ENCODE measurements around the gene ATP5ME.
"Not testable (repeated sequence)": the region's sequence is repeated elsewhere in the genome, so short reads cannot be mapped to it uniquely, and the experiment has no call there.

Gene ATP5ME

DNA sequence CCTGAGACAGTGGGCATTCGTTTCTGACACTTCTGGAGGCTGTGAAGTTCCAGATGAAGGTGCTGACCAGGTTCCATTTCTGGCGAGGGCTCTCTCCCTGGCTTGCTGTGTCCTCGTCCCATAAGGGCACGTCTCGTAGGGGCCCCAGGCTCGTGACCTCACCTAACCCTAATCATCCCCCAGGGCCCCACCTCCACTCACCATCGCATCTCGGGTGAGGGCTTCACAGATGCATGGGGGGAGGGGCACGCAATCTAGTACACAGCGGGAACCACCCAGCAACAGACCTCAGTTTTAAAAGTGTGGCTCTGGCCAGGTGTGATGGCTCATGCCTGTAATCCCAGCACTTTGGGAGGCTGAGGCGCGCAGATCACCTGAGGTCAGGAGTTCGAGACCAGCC, 26.6 kb downstream of the ATP5ME start:
- no peaks in the 10 kb centered on the region for H3K9me3 ChIP-seq (ENCODE audit: low read length)
- no peaks in the 10 kb centered on the region for H3K27me3 ChIP-seq (ENCODE audit: insufficient read depth, low read length)
- TF ChIP-seq CTCF (IDR thresholded peaks at IDR 0.05; ENCODE audit: low read length) (no peak), EZH2 (IDR thresholded peaks at IDR 0.05; ENCODE audit: borderline replicate concordance, low read length) (no peak)

GRCh38 chr4:646460-646859, 27.6 kb downstream of the ATP5ME start:
- no peaks in the 10 kb centered on the region for H3K9me2 ChIP-seq (ENCODE audit: low read depth, low read length)
- no peaks in the 10 kb centered on the region for H3K36me3 ChIP-seq (ENCODE audit: insufficient read depth, low read length)
- no peak overlapping the region for H3K4me2 ChIP-seq (ENCODE audit: low read length)
- H2AFZ ChIP-seq (ENCODE audit: low read length): no peak overlapping the region
- no peaks in the 10 kb centered on the region for H3F3A ChIP-seq (ENCODE audit: insufficient read depth, low read length)
- no peaks in the 10 kb centered on the region for H3K27me3 ChIP-seq (ENCODE audit: insufficient read depth, low read length)
- no peaks in the 10 kb centered on the region for H4K20me1 ChIP-seq (ENCODE audit: insufficient read depth, low read length)
- no peaks in the 10 kb centered on the region for H3K9me3 ChIP-seq (ENCODE audit: low read length)
- H3K27ac ChIP-seq (ENCODE audit: low read depth, low read length, poor library complexity, severe bottlenecking): no peak overlapping the region
- no peak for TF ChIP-seq EZH2 (IDR thresholded peaks at IDR 0.05; ENCODE audit: borderline replicate concordance, low read length)
- TF ChIP-seq CTCF (IDR thresholded peaks at IDR 0.05; ENCODE audit: low read length): no peak
- no peaks in the 10 kb centered on the region for H3K79me2 ChIP-seq (ENCODE audit: insufficient read depth, low read length)
- no peak overlapping the region for H3K9ac ChIP-seq (ENCODE audit: low read length)
- no peak overlapping the region for H3K4me3 ChIP-seq (ENCODE audit: low read depth, low read length, poor library complexity, severe bottlenecking)
- H3K4me1 ChIP-seq (ENCODE audit: insufficient read depth, low read length, severe bottlenecking): no peaks in the 10 kb centered on the region

More for the DNA sequence above, 26.6 kb downstream of the ATP5ME start:
- H3K9ac ChIP-seq (ENCODE audit: low read length): no peak overlapping the region
- H3K36me3 ChIP-seq (ENCODE audit: insufficient read depth, low read length): no peaks in the 10 kb centered on the region
- no peak overlapping the region for H3K4me3 ChIP-seq (ENCODE audit: low read depth, low read length, poor library complexity, severe bottlenecking)
- H3K27ac ChIP-seq (ENCODE audit: low read depth, low read length, poor library complexity, severe bottlenecking): no peak overlapping the region
- no peaks in the 10 kb centered on the region for H3F3A ChIP-seq (ENCODE audit: insufficient read depth, low read length)
- H3K4me1 ChIP-seq (ENCODE audit: insufficient read depth, low read length, severe bottlenecking): no peaks in the 10 kb centered on the region
- H4K20me1 ChIP-seq (ENCODE audit: insufficient read depth, low read length): no peaks in the 10 kb centered on the region
- H2AFZ ChIP-seq (ENCODE audit: low read length): no peak overlapping the region
- no peaks in the 10 kb centered on the region for H3K79me2 ChIP-seq (ENCODE audit: insufficient read depth, low read length)
- no peak overlapping the region for H3K4me2 ChIP-seq (ENCODE audit: low read length)
- no peaks in the 10 kb centered on the region for H3K9me2 ChIP-seq (ENCODE audit: low read depth, low read length)

DNA sequence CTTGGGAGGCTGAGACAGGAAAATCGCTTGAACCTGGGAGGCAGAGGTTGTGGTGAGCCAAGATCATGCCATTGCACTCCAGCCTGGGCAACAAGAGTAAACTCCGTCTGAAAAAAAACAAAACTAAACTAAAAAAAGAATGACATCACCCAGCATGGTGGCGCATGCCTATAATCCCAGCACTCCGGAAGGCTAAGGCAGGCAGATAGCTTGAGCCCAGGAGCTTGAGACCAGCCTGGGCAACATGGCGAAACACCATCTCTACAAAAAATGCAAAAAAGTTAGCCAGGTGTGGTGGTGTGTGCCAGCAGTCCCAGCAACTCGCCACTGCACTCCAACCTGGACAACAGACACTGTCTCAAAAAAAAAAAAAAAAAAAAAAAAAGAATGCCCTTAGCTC, 31.7 kb downstream of the ATP5ME start:
- not testable (repeated sequence) for H3K9me3 ChIP-seq (ENCODE audit: low read length); H3K79me2 ChIP-seq (ENCODE audit: insufficient read depth, low read length); H3K36me3 ChIP-seq (ENCODE audit: insufficient read depth, low read length); H3F3A ChIP-seq (ENCODE audit: insufficient read depth, low read length); H3K4me2 ChIP-seq (ENCODE audit: low read length); H4K20me1 ChIP-seq (ENCODE audit: insufficient read depth, low read length); H3K27ac ChIP-seq (ENCODE audit: low read depth, low read length, poor library complexity, severe bottlenecking); H3K9me2 ChIP-seq (ENCODE audit: low read depth, low read length); H3K4me3 ChIP-seq (ENCODE audit: low read depth, low read length, poor library complexity, severe bottlenecking); H3K4me1 ChIP-seq (ENCODE audit: insufficient read depth, low read length, severe bottlenecking); H2AFZ ChIP-seq (ENCODE audit: low read length); H3K27me3 ChIP-seq (ENCODE audit: insufficient read depth, low read length); H3K9ac ChIP-seq (ENCODE audit: low read length)

GRCh38 chr4:637536-638280, 36.4 kb downstream of the ATP5ME start:
- no peaks in the 10 kb centered on the region for H3F3A ChIP-seq (ENCODE audit: insufficient read depth, low read length)
- H3K9ac ChIP-seq (ENCODE audit: low read length): no peak overlapping the region
- H2AFZ ChIP-seq (ENCODE audit: low read length): no peak overlapping the region
- H3K4me1 ChIP-seq (ENCODE audit: insufficient read depth, low read length, severe bottlenecking): no peaks in the 10 kb centered on the region
- H3K4me2 ChIP-seq (ENCODE audit: low read length): no peak overlapping the region
- H3K9me3 ChIP-seq (ENCODE audit: low read length): no peaks in the 10 kb centered on the region
- H3K27ac ChIP-seq (ENCODE audit: low read depth, low read length, poor library complexity, severe bottlenecking): no peak overlapping the region
- no peaks in the 10 kb centered on the region for H3K79me2 ChIP-seq (ENCODE audit: insufficient read depth, low read length)
- TF ChIP-seq EZH2 (IDR thresholded peaks at IDR 0.05; ENCODE audit: borderline replicate concordance, low read length) (no peak), CTCF (IDR thresholded peaks at IDR 0.05; ENCODE audit: low read length) (no peak)
- H4K20me1 ChIP-seq (ENCODE audit: insufficient read depth, low read length): no peaks in the 10 kb centered on the region
- no peaks in the 10 kb centered on the region for H3K27me3 ChIP-seq (ENCODE audit: insufficient read depth, low read length)
- no peaks in the 10 kb centered on the region for H3K9me2 ChIP-seq (ENCODE audit: low read depth, low read length)
- no peaks in the 10 kb centered on the region for H3K36me3 ChIP-seq (ENCODE audit: insufficient read depth, low read length)
- no peak overlapping the region for H3K4me3 ChIP-seq (ENCODE audit: low read depth, low read length, poor library complexity, severe bottlenecking)

All from OCI-LY1 (cell line).